K562 treated with DMSO at 1 percent for 12 hours (cell line): Measurements from ENCODE around the gene KCNMB2. TPM values are rescaled to one million over a fixed set of nuclear protein-coding genes. Genes with fewer than 3 reads are reported as not detected.

ENCODE experiments used
- total RNA-seq: library from RNA; unstranded; fragments of 300-600 nt; gene quantifications from 2 replicates; pipeline ENCODE4 v1.2.3, GENCODE V29; 2022; ENCODE audit not compliant: insufficient read depth

Gene KCNMB2
- total RNA-seq: not detected in 2 replicates

GRCh38 chr3:178536211-178537079, at the start of gene KCNMB2:
Gene KCNMB2 (plus strand): TSS chr3:178536436.

